Activated CD4-positive, alpha-beta T cell treated with anti-CD3 and anti-CD28 coated beads, Interleukin-10, Interleukin-2, amounts not matched to agents 100 ng/mL and 50 ng/mL, durations not matched to agents 16 hours and 8 hours (primary cell): ENCODE measurements around the gene FBXL5.

Experiments
- DNase-seq: peaks from one replicate; pipeline ENCODE4 v3.0.0-alpha.2; 2020

The FBXL5 gene

GRCh38 chr4:15556511-15557092 is 98.6 kb downstream of the FBXL5 start:
- DNase-seq = no peak
